GM12878 (cell line): ENCODE results near the gene MAML3. TPM values are rescaled to one million over a fixed set of nuclear protein-coding genes. Genes with fewer than 3 reads are reported as not detected.
A peak's percentile ranks its signal among the peaks of the same experiment; 100 is the strongest.

ENCODE experiments used
- CTCF ChIP-seq, 3 experiments: IDR thresholded peaks in 2 of 3; conservative IDR thresholded peaks in 1 of 3; 2 replicates each; pipeline ENCODE4 v1.5.1; 2011; ENCODE audit warnings: low read depth in 3 of 3, low read length in 3 of 3, mild to moderate bottlenecking in 3 of 3, control low read depth in 2 of 3, moderate library complexity in 2 of 3, inconsistent platforms in 1 of 3, mixed read lengths in 1 of 3; ENCODE audit not compliant: control insufficient read depth in 2 of 3, insufficient read depth in 1 of 3; ENCODE audit errors: extremely low read depth in 1 of 3
- NFYB ChIP-seq: IDR thresholded peaks from 2 replicates; pipeline ENCODE4 v1.6.1; 2011; ENCODE audit warnings: low read depth, mild to moderate bottlenecking, low read length, improper control_type of control experiment, moderate library complexity; ENCODE audit not compliant: insufficient read depth
- ZNF687 ChIP-seq: fragments of 450-650 bp; IDR thresholded peaks from 2 replicates; pipeline ENCODE4 v1.6.1; 2017; ENCODE audit warnings: mild to moderate bottlenecking, moderate library complexity
- polyA plus RNA-seq, 11 experiments: library from polyadenylated mRNA; depleted of rRNA in 4 of 11; unstranded in 6 of 11; stranded (reverse) in 5 of 11; fragments of >200 nt; fragmentation: Nextera tagmentation in 4 of 11; fragmentation: Illumina TruSeq in 1 of 11; extraction: Ambion mirVana in 4 of 11; extraction: Trizol in 1 of 11; gene quantifications; 1 replicate in 1 of 11; 2 replicates in 10 of 11; pipeline versions ENCODE4 v1.2.1 to v1.2.3, GENCODE V29; 2011 to 2016; ENCODE audit warnings: inconsistent platforms in 2 of 11, missing spikeins in 2 of 11, low read depth in 1 of 11
- total RNA-seq, 4 experiments: library from RNA; depleted of rRNA in 3 of 4; stranded (reverse); fragments of >200 nt in 3 of 4; fragmentation: Illumina TruSeq in 1 of 4; extraction: Trizol in 1 of 4; gene quantifications; 2 replicates each; pipeline versions ENCODE4 v1.2.1 to v1.2.3, GENCODE V29; 2013 to 2021

The MAML3 gene
- total and polyA plus RNA-seq, 10 of the 15 experiments (the other 5 are each of a cell fraction or from before 2014, with no cell fraction given), result under 0.01 to 0.53 (median 0.06) TPM; not detected in 2

- peak; percentile 29 to 35 (median 34); a peak in 3 of 6 replicates for TF ChIP-seq CTCF (IDR thresholded peaks at IDR 0.05 in 2 of 3, conservative IDR thresholded peaks at IDR 0.05 in 1 of 3; ENCODE audit: control insufficient read depth in 2 of 3, extremely low read depth in 1 of 3, insufficient read depth in 1 of 3, low read depth in 3 of 3, low read length in 3 of 3)
- no peak for TF ChIP-seq NFYB
- no peak for TF ChIP-seq ZNF687
- TF ChIP-seq, all 136 proteins: peak for 3
Observed at GRCh38 chr4:140049849-140050637, 103.9 kb downstream of the MAML3 start (continued).
